LNCaP clone FGC (cell line): ENCODE measurements around the gene PIP4P1.

ENCODE experiments used
- DNase-seq: peaks from one replicate; pipeline ENCODE4 v3.0.0-alpha.2; 2011; ENCODE audit warnings: low read depth
- H3K4me3 ChIP-seq: 2 replicates; pipeline ENCODE4 v1.5.1; 2011; ENCODE audit warnings: mild to moderate bottlenecking, low read depth, low read length, control low read depth
- CTCF ChIP-seq: IDR thresholded peaks from 2 replicates; pipeline ENCODE4 v1.5.1; 2012; ENCODE audit warnings: mild to moderate bottlenecking; ENCODE audit not compliant: control insufficient read depth, insufficient read depth; ENCODE audit errors: extremely low read depth

Gene PIP4P1

GRCh38 chr14:20499108-20499507 lies 37.9 kb upstream of the PIP4P1 start:
- no peak for DNase-seq
- TF ChIP-seq CTCF: no peak
- no peak overlapping the region for H3K4me3 ChIP-seq

DNA sequence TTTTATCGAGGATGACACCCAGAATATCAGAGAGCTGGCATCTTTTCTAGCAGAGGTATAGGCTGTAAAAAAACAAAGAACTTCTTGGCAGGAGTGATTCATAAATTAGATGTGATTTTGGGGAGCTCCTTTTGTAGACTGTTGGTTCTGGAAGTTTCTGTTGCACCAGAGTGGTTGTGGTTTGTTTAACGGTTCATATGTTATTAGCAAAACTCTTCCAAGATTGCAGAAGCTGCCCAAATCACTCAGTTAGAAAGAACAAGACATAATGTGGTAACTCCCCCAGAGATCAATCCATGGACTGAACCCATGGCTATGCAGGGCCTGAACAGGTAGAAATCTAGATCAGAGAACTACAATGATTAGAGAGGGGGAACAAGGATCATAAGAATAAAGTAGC lies 37.4 kb upstream of the PIP4P1 start:
- TF ChIP-seq CTCF: no peak
- no peak for DNase-seq
- no peak overlapping the region for H3K4me3 ChIP-seq

DNA sequence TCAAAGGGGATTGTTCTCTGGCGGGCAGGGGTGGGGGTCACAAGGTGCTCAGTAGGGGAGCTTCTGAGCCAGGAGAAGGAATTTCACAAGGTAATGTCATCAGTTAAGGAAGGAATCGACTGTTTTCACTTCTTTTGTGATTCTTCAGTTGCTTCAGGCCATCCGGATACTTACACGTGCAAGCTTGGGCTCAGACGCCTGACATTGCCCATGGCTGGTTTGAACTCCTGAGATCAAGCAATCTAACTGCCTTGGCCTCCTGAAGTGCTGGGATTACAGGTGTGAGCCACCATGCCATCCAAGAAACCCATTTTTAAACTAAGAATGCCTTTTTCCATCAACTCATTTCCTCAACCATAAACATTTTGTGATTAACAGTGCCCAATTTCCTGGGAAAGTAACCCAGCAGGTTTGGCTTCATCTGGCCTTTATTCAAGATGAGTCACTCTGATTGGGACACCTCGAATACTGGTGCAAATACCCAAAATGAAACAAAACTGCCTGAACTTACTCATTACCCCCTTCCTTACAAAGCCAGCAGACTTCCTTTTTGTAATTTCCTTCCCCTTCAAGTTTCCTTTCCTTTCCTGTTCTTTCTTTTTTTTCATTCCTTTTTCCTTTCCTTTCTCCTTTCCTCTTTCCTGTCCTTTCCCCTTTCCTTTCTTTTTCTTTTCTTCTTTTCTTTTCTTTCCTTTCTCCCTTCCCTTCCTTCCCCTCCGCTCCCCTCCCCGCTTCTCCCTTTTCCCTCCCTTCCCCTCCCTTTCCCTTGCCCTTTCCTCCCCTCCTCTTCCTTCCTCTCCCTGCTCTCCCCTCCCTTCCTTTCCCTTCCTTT lies 33.9 kb upstream of the PIP4P1 start:
- H3K4me3 ChIP-seq: no peak overlapping the region
- no peak for TF ChIP-seq CTCF
- no peak for DNase-seq

- DNase-seq: no peak
- H3K4me3 ChIP-seq: no peak overlapping the region
- no peak for TF ChIP-seq CTCF
Measured at GRCh38 chr14:20493634-20494033, 32.4 kb upstream of the PIP4P1 start.

- no peak overlapping the region for H3K4me3 ChIP-seq
- no peak for DNase-seq
- TF ChIP-seq CTCF: no peak
Measured at GRCh38 chr14:20492486-20492885, 31.3 kb upstream of the PIP4P1 start.

DNA sequence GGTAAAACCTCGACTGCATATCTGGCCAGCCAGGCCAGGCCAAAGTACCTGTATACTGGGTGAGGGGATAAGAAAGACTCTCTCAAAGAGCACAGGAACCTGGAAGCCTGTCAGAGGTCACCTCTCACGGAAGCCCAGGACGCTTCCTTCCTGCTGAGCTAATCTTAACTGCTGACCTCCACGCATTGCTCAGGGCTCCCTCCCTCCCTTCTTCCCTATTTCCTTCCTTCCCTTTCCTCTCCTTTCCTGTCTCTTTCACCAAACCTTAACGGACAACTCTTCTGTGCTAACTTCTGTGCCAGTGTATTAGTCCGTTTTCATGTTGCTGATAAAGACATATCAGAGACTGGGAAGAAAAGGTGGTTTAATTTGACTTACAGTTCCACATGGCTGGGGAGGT lies 29.3 kb upstream of the PIP4P1 start:
- no peak for DNase-seq
- TF ChIP-seq CTCF: no peak
- no peak overlapping the region for H3K4me3 ChIP-seq
